Activated CD4-positive, alpha-beta T cell treated with anti-CD3 and anti-CD28 coated beads, Interleukin-2, amount 50 U/mL, for 24 hours (primary cell): ENCODE results near the gene GPR119.
"Not testable (repeated sequence)": the region's sequence is repeated elsewhere in the genome, so short reads cannot be mapped to it uniquely, and the experiment has no call there.

Source experiments
- DNase-seq, 2 donors: peaks; one replicate each; pipeline ENCODE4 v3.0.0-alpha.2; 2020; ENCODE audit warnings: low read depth in 1 of 2, low spot score in 1 of 2

The GPR119 gene

DNA sequence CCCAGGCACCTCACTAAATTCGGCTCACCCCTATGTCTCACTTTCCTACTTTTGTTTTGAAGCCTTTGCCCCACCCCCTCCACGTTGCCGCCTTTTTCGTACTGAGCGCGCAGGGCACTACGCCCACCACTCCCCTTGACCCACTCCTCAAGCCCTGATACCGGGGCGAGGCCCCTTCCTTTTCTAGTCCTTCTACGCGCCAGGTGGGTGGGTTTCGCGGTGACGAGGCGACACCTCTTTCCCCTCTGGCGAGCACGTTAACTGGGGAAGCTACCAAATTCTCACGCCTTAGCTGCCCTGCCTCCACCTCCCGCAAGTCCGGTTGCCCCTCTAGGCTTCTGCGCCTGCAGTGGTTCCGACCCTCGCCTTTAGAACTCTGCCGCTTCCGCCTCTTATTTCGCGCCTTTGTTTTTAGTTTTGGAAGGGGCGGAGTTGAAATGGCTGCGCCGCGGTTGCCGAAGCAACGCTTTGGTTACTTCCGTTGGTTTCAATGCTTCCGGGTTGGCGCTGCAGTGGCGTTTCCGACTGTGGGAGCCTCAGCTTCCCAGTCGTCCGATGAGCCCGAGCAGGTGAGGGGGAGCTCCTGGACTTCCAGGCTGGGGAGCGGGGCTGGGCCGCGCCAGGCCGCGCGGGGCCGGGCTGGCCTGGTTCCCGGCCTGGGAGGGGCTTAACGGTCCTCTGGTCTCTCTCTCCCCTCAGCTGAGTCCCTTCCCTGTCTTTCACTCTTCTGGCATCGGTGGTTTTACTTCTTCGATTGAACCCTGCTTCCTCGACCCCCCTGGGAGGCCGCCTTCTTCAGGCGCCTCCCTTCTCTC lies 45.9 kb downstream of the GPR119 start, which contains the start of gene SLC25A14:
SLC25A14 (plus strand) TSS at position 512 of the 815 bp plus-strand sequence. CDS start 360 bp downstream, outside the sequence.
- peak; percentile 28 to 48 for DNase-seq

DNA sequence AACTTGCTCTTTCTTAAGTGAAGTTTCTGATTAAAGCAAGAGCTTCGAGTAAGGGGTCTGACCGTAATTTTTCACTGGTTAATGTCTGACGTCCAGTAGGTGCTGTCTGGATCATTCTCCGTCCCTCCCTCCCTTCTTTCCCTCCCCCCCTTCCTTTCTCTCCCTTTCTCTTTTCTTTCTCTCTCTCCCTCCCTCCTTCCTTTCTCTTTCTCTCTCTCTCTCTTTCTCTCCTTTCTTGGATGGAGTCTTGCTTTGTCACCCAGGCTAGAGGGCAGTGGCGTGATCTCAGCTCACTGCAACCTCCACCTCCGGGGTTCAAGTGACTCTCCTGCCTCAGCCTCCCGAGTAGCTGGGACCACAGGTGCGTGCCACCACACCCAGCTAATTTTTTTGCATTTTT lies 46.6 kb downstream of the GPR119 start:
- not testable (repeated sequence) for DNase-seq

DNA sequence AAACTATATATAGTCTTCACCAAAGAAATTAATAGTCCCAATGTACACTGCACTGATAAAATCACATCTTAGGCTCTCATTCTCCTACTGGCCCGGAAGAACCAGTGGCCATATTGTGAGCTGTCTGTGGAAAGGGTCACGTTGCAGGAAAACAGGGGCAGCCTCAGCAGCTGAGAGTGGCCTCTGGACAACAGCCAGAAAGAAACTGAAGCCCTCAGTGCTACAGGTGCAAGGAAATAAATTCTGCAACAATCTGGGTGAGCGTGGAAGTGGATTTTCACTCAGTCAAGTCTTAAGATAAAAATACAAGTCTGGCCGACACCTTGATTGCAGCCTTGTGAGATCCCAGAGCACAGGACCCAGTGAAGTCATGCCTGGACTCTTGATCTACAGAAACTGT lies 48.9 kb downstream of the GPR119 start:
- DNase-seq, result no peak
